H1 (cell line): Measurements from ENCODE around the gene PROK2. TPM values are rescaled to one million over a fixed set of nuclear protein-coding genes. Genes with fewer than 3 reads are reported as not detected.

Source experiments
- CBX5 ChIP-seq: fragments of 300-800, 300-1000 bp; sonication (generic); IDR thresholded peaks from 2 replicates; pipeline ENCODE4 v1.7.1; 2016; ENCODE audit warnings: antibody characterized with exemption, low read length, low read depth
- CEBPB ChIP-seq: IDR thresholded peaks from 2 replicates; pipeline ENCODE4 v1.6.1; 2012; ENCODE audit warnings: low read depth, low read length
- TAF1 ChIP-seq: IDR thresholded peaks from 2 replicates; pipeline ENCODE4 v1.6.1; 2011; ENCODE audit warnings: mild to moderate bottlenecking, low read depth, low read length
- TBP ChIP-seq: IDR thresholded peaks from 2 replicates; pipeline ENCODE4 v1.6.1; 2011; ENCODE audit warnings: low read depth, low read length, improper control_type of control experiment
- polyA plus RNA-seq, 7 experiments: library from polyadenylated mRNA; depleted of rRNA in 3 of 7; stranded (reverse) in 5 of 7; unstranded in 2 of 7; fragments of >200 nt in 5 of 7; fragments of 200-250 nt in 2 of 7; gene quantifications; 1 replicate in 5 of 7; 2 replicates in 1 of 7; 4 replicates in 1 of 7; pipeline versions ENCODE4 v1.2.1 to v1.2.3, GENCODE V29; 2011 to 2013; ENCODE audit warnings: missing spikeins in 2 of 7, mixed read lengths in 2 of 7
- total RNA-seq: library from RNA; stranded (reverse); fragmentation: NEBNext Ultra II Directional; extraction: Animal tissue kit (Norgen Biotek cat#: 25700); gene quantifications from 2 replicates; pipeline ENCODE4 v1.2.1, GENCODE V29; 2021
- TF ChIP-seq, protein P1 (sequence below): fragments of 300-600 bp; sonication (generic); IDR thresholded peaks from 2 replicates; pipeline ENCODE4 v1.7.1; 2012; ENCODE audit warnings: low read length, moderate library complexity, mild to moderate bottlenecking, inconsistent platforms; ENCODE audit not compliant: insufficient replicate concordance

The PROK2 gene
- total and polyA plus RNA-seq, 2 of the 8 experiments (the other 6 are each of a cell fraction or from before 2014, with no cell fraction given), result 0.50 to 1.8 TPM

DNA sequence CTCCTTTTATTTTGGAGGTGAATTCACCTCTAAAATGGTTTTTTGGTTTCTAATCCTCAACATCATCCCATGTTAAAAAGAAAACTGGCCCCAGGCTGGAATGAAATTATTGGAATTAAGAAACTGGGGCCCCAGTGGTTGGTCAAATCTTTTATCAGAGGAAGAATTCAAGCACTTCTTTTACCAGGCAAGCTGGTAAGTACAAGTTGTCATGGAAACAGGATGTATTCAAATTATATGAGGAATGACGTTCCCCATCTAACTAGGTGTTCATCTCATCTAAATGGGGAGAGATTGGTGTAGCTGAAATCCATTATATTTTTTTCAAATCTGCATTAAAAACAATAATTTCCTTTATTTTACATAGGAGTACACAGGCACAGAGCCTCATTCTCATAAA lies 50.1 kb downstream of the PROK2 start (continued):
- TF ChIP-seq, protein P1, sequence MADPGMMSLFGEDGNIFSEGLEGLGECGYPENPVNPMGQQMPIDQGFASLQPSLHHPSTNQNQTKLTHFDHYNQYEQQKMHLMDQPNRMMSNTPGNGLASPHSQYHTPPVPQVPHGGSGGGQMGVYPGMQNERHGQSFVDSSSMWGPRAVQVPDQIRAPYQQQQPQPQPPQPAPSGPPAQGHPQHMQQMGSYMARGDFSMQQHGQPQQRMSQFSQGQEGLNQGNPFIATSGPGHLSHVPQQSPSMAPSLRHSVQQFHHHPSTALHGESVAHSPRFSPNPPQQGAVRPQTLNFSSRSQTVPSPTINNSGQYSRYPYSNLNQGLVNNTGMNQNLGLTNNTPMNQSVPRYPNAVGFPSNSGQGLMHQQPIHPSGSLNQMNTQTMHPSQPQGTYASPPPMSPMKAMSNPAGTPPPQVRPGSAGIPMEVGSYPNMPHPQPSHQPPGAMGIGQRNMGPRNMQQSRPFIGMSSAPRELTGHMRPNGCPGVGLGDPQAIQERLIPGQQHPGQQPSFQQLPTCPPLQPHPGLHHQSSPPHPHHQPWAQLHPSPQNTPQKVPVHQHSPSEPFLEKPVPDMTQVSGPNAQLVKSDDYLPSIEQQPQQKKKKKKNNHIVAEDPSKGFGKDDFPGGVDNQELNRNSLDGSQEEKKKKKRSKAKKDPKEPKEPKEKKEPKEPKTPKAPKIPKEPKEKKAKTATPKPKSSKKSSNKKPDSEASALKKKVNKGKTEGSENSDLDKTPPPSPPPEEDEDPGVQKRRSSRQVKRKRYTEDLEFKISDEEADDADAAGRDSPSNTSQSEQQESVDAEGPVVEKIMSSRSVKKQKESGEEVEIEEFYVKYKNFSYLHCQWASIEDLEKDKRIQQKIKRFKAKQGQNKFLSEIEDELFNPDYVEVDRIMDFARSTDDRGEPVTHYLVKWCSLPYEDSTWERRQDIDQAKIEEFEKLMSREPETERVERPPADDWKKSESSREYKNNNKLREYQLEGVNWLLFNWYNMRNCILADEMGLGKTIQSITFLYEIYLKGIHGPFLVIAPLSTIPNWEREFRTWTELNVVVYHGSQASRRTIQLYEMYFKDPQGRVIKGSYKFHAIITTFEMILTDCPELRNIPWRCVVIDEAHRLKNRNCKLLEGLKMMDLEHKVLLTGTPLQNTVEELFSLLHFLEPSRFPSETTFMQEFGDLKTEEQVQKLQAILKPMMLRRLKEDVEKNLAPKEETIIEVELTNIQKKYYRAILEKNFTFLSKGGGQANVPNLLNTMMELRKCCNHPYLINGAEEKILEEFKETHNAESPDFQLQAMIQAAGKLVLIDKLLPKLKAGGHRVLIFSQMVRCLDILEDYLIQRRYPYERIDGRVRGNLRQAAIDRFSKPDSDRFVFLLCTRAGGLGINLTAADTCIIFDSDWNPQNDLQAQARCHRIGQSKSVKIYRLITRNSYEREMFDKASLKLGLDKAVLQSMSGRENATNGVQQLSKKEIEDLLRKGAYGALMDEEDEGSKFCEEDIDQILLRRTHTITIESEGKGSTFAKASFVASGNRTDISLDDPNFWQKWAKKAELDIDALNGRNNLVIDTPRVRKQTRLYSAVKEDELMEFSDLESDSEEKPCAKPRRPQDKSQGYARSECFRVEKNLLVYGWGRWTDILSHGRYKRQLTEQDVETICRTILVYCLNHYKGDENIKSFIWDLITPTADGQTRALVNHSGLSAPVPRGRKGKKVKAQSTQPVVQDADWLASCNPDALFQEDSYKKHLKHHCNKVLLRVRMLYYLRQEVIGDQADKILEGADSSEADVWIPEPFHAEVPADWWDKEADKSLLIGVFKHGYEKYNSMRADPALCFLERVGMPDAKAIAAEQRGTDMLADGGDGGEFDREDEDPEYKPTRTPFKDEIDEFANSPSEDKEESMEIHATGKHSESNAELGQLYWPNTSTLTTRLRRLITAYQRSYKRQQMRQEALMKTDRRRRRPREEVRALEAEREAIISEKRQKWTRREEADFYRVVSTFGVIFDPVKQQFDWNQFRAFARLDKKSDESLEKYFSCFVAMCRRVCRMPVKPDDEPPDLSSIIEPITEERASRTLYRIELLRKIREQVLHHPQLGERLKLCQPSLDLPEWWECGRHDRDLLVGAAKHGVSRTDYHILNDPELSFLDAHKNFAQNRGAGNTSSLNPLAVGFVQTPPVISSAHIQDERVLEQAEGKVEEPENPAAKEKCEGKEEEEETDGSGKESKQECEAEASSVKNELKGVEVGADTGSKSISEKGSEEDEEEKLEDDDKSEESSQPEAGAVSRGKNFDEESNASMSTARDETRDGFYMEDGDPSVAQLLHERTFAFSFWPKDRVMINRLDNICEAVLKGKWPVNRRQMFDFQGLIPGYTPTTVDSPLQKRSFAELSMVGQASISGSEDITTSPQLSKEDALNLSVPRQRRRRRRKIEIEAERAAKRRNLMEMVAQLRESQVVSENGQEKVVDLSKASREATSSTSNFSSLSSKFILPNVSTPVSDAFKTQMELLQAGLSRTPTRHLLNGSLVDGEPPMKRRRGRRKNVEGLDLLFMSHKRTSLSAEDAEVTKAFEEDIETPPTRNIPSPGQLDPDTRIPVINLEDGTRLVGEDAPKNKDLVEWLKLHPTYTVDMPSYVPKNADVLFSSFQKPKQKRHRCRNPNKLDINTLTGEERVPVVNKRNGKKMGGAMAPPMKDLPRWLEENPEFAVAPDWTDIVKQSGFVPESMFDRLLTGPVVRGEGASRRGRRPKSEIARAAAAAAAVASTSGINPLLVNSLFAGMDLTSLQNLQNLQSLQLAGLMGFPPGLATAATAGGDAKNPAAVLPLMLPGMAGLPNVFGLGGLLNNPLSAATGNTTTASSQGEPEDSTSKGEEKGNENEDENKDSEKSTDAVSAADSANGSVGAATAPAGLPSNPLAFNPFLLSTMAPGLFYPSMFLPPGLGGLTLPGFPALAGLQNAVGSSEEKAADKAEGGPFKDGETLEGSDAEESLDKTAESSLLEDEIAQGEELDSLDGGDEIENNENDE, result no peak
- TF ChIP-seq TBP (no peak), TAF1 (no peak), CBX5 (no peak), CEBPB (no peak)
